ENCODE measurements around the gene SLC5A4.

The SLC5A4 gene

GRCh38 chr22:32216911-32217310 lies 38.2 kb downstream of the SLC5A4 start:
- no peak overlapping the region for H3K27ac Mint-ChIP-seq

GRCh38 chr22:32211011-32211410 lies 44.1 kb downstream of the SLC5A4 start:
- Mint-ChIP-seq H3K27ac (no peak overlapping the region), H3K27me3 (peaks cover 13 to 42% of the 10 kb centered on the region in 2 donors), H3K4me3 (no peak overlapping the region), H3K9me3 (no peaks in the 10 kb centered on the region), H3K36me3 (no peaks in the 10 kb centered on the region), H3K4me1 (peaks cover 5% of the 10 kb centered on the region in 2 donors)
- ATAC-seq (replicated peaks) (no peak), DNase-seq (no peak)

More at GRCh38 chr22:32216911-32217310, 38.2 kb downstream of the SLC5A4 start:
- ATAC-seq (replicated peaks) (no peak), DNase-seq (no peak)
- Mint-ChIP-seq H3K9me3 (peaks cover 0 to 2% of the 10 kb centered on the region in 2 donors), H3K4me3 (no peak overlapping the region), H3K4me1 (no peaks in the 10 kb centered on the region), H3K27me3 (peaks cover 12 to 36% of the 10 kb centered on the region in 2 donors), H3K36me3 (no peaks in the 10 kb centered on the region)

- no peak for ATAC-seq (replicated peaks)
- H3K9me3 Mint-ChIP-seq, result no peaks in the 10 kb centered on the region
- H3K36me3 Mint-ChIP-seq, result no peaks in the 10 kb centered on the region
- DNase-seq, result no peak
- peaks cover 33 to 58% of the 10 kb centered on the region in 2 donors for H3K27me3 Mint-ChIP-seq
- no peak overlapping the region for H3K27ac Mint-ChIP-seq
- peaks cover 8 to 12% of the 10 kb centered on the region in 2 donors for H3K4me1 Mint-ChIP-seq
- H3K4me3 Mint-ChIP-seq, result no peak overlapping the region
Measured at GRCh38 chr22:32208681-32209080, 46.5 kb downstream of the SLC5A4 start.

- H3K27me3 Mint-ChIP-seq, result peaks cover 40 to 63% of the 10 kb centered on the region in 2 donors
- peaks cover 13 to 19% of the 10 kb centered on the region in 2 donors for H3K4me1 Mint-ChIP-seq
- no peak overlapping the region for H3K27ac Mint-ChIP-seq
- no peak overlapping the region for H3K4me3 Mint-ChIP-seq
- ATAC-seq (replicated peaks) (no peak), DNase-seq (no peak)
- no peaks in the 10 kb centered on the region for H3K9me3 Mint-ChIP-seq
- H3K36me3 Mint-ChIP-seq, result no peaks in the 10 kb centered on the region
Measured at GRCh38 chr22:32207971-32208480, 47.1 kb downstream of the SLC5A4 start.

GRCh38 chr22:32206774-32207758 lies 48.1 kb downstream of the SLC5A4 start:
- H3K36me3 Mint-ChIP-seq, result no peaks in the 10 kb centered on the region
- peaks cover 47 to 63% of the 10 kb centered on the region in 2 donors for H3K27me3 Mint-ChIP-seq
- no peak for DNase-seq
- ATAC-seq (replicated peaks), result peak; percentile 74
- no peak overlapping the region for H3K4me3 Mint-ChIP-seq
- H3K27ac Mint-ChIP-seq, result no peak overlapping the region
- peaks cover 14 to 23% of the 10 kb centered on the region in 2 donors for H3K4me1 Mint-ChIP-seq
- H3K9me3 Mint-ChIP-seq, result no peaks in the 10 kb centered on the region

- Mint-ChIP-seq H3K27me3 (peaks cover 50 to 59% of the 10 kb centered on the region in 2 donors), H3K27ac (no peak overlapping the region), H3K4me3 (no peak overlapping the region), H3K36me3 (no peaks in the 10 kb centered on the region), H3K9me3 (no peaks in the 10 kb centered on the region), H3K4me1 (peaks cover 14 to 23% of the 10 kb centered on the region in 2 donors)
- ATAC-seq (replicated peaks) (no peak), DNase-seq (no peak)
Measured at GRCh38 chr22:32205974-32206773, 49.0 kb downstream of the SLC5A4 start.

- peak within 1 kb of the TSS; percentile 43 to 68 for H3K4me3 Mint-ChIP-seq
- no peak for DNase-seq
- H3K4me1 Mint-ChIP-seq, result peaks cover 14 to 23% of the 10 kb centered on the region in 2 donors
- ATAC-seq (replicated peaks), result peak in 1 of 2 donors; percentile 68
- no peaks in the 10 kb centered on the region for H3K36me3 Mint-ChIP-seq
- H3K27me3 Mint-ChIP-seq, result peaks cover 56 to 67% of the 10 kb centered on the region in 2 donors
- H3K9me3 Mint-ChIP-seq, result no peaks in the 10 kb centered on the region
- peak within 1 kb of the TSS; percentile 67 for H3K27ac Mint-ChIP-seq
Measured at GRCh38 chr22:32204856-32205722, 50.1 kb downstream of the SLC5A4 start, which contains the start of gene RFPL2. RFPL2 (minus strand) TSS chr22:32205073; CDS start chr22:32202451, 2,622 bp downstream.

- no peaks in the 10 kb centered on the region for H3K9me3 Mint-ChIP-seq
- no peak for ATAC-seq (replicated peaks)
- peak overlapping the region; percentile 67 for H3K27ac Mint-ChIP-seq
- H3K4me1 Mint-ChIP-seq, result peaks cover 14 to 23% of the 10 kb centered on the region in 2 donors
- H3K27me3 Mint-ChIP-seq, result peaks cover 58 to 75% of the 10 kb centered on the region in 2 donors
- DNase-seq, result no peak
- peak overlapping the region; percentile 43 to 68 for H3K4me3 Mint-ChIP-seq
- H3K36me3 Mint-ChIP-seq, result no peaks in the 10 kb centered on the region
Measured at GRCh38 chr22:32204040-32204855, 50.9 kb downstream of the SLC5A4 start.

GRCh38 chr22:32203181-32204039 lies 51.7 kb downstream of the SLC5A4 start:
- peak overlapping the region in 1 of 2 donors; percentile 68 for H3K4me3 Mint-ChIP-seq
- H3K9me3 Mint-ChIP-seq, result no peaks in the 10 kb centered on the region
- H3K36me3 Mint-ChIP-seq, result no peaks in the 10 kb centered on the region
- no peak for DNase-seq
- H3K27ac Mint-ChIP-seq, result no peak overlapping the region
- H3K4me1 Mint-ChIP-seq, result peaks cover 14 to 23% of the 10 kb centered on the region in 2 donors
- H3K27me3 Mint-ChIP-seq, result peaks cover 66 to 83% of the 10 kb centered on the region in 2 donors
- no peak for ATAC-seq (replicated peaks)

GRCh38 chr22:32202539-32203180 lies 52.5 kb downstream of the SLC5A4 start:
- no peak for DNase-seq
- peaks cover 72 to 90% of the 10 kb centered on the region in 2 donors for H3K27me3 Mint-ChIP-seq

GRCh38 chr22:32202161-32202538 lies 53.0 kb downstream of the SLC5A4 start:
- Mint-ChIP-seq H3K27ac (no peak overlapping the region), H3K4me3 (no peak overlapping the region), H3K36me3 (no peaks in the 10 kb centered on the region), H3K4me1 (peaks cover 14 to 22% of the 10 kb centered on the region in 2 donors), H3K27me3 (peaks cover 73 to 91% of the 10 kb centered on the region in 2 donors), H3K9me3 (no peaks in the 10 kb centered on the region)
- DNase-seq, result no peak
- ATAC-seq (replicated peaks), result no peak

More at GRCh38 chr22:32202539-32203180, 52.5 kb downstream of the SLC5A4 start:
- H3K27ac Mint-ChIP-seq, result no peak overlapping the region
- no peaks in the 10 kb centered on the region for H3K36me3 Mint-ChIP-seq
- peaks cover 14 to 23% of the 10 kb centered on the region in 2 donors for H3K4me1 Mint-ChIP-seq
- no peaks in the 10 kb centered on the region for H3K9me3 Mint-ChIP-seq
- ATAC-seq (replicated peaks), result peak; percentile 62 to 71
- no peak overlapping the region for H3K4me3 Mint-ChIP-seq

Data from stimulated activated naive B cell treated with anti-CD40 and anti-IgM and Interleukin-4, amounts not matched to agents 10 μg/mL and 1 μg/mL and 100 μg/mL, for 72 hours (primary cell).